WERI-Rb-1 (cell line): ENCODE measurements around the gene SWT1.
"Not testable (repeated sequence)": the region's sequence is repeated elsewhere in the genome, so short reads cannot be mapped to it uniquely, and the experiment has no call there.

ENCODE experiments used
- DNase-seq: peaks from one replicate; pipeline ENCODE4 v3.0.0-alpha.2; 2020
- H3K27ac ChIP-seq: fragments of 250-450 bp; sonication (Bioruptor Pico); 2 replicates; pipeline ENCODE4 v1.5.1; 2020; ENCODE audit warnings: mild to moderate bottlenecking, moderate library complexity
- H3K27me3 ChIP-seq: fragments of 250-450 bp; sonication (Bioruptor Pico); 2 replicates; pipeline ENCODE4 v1.5.1; 2021; ENCODE audit warnings: mild to moderate bottlenecking, low read depth, moderate library complexity; ENCODE audit not compliant: insufficient read depth, severe bottlenecking
- H3K36me3 ChIP-seq: fragments of 250-450 bp; sonication (Bioruptor Pico); 2 replicates; pipeline ENCODE4 v1.5.1; 2020; ENCODE audit warnings: mild to moderate bottlenecking, moderate library complexity
- H3K4me3 ChIP-seq: 2 replicates; pipeline ENCODE4 v1.5.1; 2011; ENCODE audit warnings: low read depth, mild to moderate bottlenecking, control low read depth, low read length
- H3K9me3 ChIP-seq: fragments of 250-450 bp; sonication (Bioruptor Pico); 2 replicates; pipeline ENCODE4 v1.5.1; 2021; ENCODE audit warnings: mild to moderate bottlenecking, moderate library complexity; ENCODE audit not compliant: severe bottlenecking
- TF ChIP-seq, protein P1 (sequence below): IDR thresholded peaks from 2 replicates; pipeline ENCODE4 v1.5.1; 2011; ENCODE audit warnings: low read depth, mild to moderate bottlenecking, control low read depth, inconsistent platforms, low read length

SWT1 gene

DNA sequence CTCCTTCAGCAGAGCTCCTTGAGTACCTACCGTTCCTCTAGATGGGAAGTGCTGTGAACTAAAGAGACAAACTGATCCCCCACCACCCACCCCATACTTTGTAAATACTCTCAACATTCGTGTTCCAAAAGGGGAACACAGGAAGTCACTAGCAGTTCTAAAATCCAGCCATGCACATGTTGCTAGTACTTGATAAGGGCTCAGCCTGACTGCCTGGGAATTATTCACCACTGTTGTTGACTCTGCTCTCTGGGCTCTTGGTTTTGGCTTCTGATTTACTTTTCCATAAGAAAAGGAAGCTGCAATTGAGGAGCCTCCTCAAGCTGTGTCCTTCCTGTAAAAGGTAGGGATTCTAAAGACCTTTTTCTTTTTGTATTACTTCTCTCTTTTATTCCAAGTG, 92.6 kb downstream of the SWT1 start:
- Histone ChIP-seq H3K4me3 (no peak overlapping the region), H3K36me3 (no peaks in the 10 kb centered on the region), H3K27ac (no peak overlapping the region), H3K9me3 (no peaks in the 10 kb centered on the region), H3K27me3 (peaks cover 15% of the 10 kb centered on the region)
- no peak for DNase-seq
- TF ChIP-seq, protein P1, sequence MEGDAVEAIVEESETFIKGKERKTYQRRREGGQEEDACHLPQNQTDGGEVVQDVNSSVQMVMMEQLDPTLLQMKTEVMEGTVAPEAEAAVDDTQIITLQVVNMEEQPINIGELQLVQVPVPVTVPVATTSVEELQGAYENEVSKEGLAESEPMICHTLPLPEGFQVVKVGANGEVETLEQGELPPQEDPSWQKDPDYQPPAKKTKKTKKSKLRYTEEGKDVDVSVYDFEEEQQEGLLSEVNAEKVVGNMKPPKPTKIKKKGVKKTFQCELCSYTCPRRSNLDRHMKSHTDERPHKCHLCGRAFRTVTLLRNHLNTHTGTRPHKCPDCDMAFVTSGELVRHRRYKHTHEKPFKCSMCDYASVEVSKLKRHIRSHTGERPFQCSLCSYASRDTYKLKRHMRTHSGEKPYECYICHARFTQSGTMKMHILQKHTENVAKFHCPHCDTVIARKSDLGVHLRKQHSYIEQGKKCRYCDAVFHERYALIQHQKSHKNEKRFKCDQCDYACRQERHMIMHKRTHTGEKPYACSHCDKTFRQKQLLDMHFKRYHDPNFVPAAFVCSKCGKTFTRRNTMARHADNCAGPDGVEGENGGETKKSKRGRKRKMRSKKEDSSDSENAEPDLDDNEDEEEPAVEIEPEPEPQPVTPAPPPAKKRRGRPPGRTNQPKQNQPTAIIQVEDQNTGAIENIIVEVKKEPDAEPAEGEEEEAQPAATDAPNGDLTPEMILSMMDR, result no peak

DNA sequence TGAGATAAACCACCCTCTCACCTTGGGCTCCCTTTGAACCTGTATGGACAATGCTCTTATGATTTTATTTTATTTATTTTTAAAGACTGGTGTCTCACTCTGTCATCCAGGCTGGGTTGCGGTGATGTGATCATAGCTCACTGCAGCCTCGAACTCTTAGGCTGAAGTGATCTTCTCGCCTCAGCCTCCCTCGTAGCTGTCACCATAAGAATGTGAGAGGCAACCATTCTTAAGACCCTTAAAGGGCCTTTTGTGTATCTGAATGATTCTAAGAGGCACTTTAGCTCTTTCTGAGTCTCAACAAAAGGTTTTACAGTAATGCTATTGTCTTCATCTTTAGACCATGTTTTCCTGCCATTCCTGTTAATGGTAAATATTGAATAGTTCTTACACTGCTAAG, 93.1 kb downstream of the SWT1 start:
- no peaks in the 10 kb centered on the region for H3K36me3 ChIP-seq
- no peak for DNase-seq
- H3K4me3 ChIP-seq, result no peak overlapping the region
- peaks cover 15% of the 10 kb centered on the region for H3K27me3 ChIP-seq
- no peaks in the 10 kb centered on the region for H3K9me3 ChIP-seq
- no peak overlapping the region for H3K27ac ChIP-seq
- TF ChIP-seq, protein P1, result no peak

DNA sequence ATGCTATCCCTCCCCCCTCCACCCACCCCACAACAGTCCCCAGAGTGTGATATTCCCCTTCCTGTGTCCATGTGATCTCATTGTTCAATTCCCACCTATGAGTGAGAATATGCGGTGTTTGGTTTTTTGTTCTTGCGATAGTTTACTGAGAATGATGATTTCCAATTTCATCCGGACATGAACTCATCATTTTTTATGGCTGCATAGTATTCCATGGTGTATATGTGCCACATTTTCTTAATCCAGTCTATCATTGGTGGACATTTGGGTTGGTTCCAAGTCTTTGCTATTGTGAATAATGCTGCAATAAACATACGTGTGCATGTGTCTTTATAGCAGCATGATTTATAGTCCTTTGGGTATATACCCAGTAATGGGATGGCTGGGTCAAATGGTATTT, 95.0 kb downstream of the SWT1 start:
- not testable (repeated sequence) for H3K4me3 ChIP-seq, H3K9me3 ChIP-seq, DNase-seq, H3K36me3 ChIP-seq, H3K27ac ChIP-seq
- peaks cover 15% of the 10 kb centered on the region for H3K27me3 ChIP-seq

DNA sequence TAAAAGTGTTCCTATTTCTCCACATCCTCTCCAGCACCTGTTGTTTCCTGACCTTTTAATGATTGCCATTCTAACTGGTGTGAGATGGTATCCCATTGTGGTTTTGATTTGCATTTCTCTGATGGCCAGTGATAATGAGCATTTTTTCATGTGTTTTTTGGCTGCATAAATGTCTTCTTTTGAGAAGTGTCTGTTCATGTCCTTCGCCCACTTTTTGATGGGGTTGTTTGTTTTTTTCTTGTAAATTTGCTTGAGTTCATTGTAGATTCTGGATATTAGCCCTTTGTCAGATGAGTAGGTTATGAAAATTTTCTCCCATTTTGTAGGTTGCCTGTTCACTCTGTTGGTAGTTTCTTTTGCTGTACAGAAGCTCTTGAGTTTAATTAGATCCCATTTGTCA, 95.4 kb downstream of the SWT1 start:
- not testable (repeated sequence) for H3K27ac ChIP-seq, H3K9me3 ChIP-seq, DNase-seq, H3K36me3 ChIP-seq, H3K4me3 ChIP-seq
- peaks cover 15% of the 10 kb centered on the region for H3K27me3 ChIP-seq

DNA sequence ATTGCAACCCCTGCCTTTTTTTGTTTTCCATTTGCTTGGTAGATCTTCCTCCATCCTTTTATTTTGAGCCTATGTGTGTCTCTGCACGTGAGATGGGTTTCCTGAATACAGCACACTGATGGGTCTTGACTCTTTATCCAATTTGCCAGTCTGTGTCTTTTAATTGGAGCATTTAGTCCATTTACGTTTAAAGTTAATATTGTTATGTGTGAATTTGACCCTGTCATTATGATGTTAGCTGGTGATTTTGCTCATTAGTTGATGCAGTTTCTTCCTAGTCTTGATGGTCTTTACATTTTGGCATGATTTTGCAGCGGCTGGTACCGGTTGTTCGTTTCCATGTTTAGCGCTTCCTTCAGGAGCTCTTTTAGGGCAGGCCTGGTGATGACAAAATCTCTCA, 98.6 kb downstream of the SWT1 start:
- not testable (repeated sequence) for H3K27ac ChIP-seq, DNase-seq, H3K9me3 ChIP-seq, H3K4me3 ChIP-seq, H3K27me3 ChIP-seq, H3K36me3 ChIP-seq

DNA sequence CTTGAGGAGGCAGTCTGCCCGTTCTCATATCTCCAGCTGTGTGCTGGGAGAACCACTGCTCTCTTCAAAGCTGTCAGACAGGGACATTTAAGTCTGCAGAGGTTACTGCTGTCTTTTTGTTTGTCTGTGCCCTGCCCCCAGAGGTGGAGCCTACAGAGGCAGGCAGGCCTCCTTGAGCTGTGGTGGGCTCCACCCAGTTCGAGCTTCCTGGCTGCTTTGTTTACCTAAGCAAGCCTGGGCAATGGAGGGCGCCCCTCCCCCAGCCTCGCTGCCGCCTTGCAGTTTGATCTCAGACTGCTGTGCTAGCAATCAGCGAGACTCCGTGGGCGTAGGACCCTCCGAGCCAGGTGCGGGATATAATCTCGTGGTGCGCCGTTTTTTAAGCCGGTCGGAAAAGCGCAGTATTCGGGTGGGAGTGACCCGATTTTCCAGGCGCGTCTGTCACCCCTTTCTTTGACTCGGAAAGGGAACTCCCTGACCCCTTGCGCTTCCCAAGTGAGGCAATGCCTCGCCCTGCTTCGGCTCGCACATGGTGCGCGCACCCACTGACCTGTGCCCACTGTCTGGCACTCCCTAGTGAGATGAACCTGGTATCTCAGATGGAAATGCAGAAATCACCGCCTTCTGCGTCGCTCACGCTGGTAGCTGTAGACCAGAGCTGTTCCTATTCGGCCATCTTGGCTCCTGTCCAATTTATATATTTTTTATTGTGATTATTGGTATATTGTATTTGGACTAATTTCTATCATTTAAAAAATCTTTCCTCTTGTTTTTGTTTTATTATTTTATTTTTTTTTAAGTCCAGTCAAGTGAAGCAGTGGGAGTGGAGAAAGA, 100.4 kb downstream of the SWT1 start:
- not testable (repeated sequence) for H3K27me3 ChIP-seq, H3K9me3 ChIP-seq, H3K4me3 ChIP-seq, DNase-seq, H3K36me3 ChIP-seq, H3K27ac ChIP-seq

DNA sequence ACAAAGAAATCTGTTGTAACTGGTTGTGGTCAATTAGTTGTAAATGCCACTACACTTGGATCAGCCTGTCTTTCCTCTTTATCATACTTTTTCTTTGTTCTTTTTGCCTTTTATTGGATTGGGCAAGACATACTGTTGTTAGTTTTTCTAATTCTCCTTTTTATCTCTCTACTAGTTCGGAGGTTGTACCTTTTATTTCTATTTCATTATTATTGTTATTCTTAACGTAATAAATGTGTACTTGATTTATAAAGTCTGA, 100.9 kb downstream of the SWT1 start:
- Histone ChIP-seq H3K9me3 (no peaks in the 10 kb centered on the region), H3K27ac (no peak overlapping the region), H3K4me3 (no peak overlapping the region), H3K36me3 (no peaks in the 10 kb centered on the region), H3K27me3 (no peaks in the 10 kb centered on the region)
- TF ChIP-seq, protein P1, result no peak
- DNase-seq, result no peak

DNA sequence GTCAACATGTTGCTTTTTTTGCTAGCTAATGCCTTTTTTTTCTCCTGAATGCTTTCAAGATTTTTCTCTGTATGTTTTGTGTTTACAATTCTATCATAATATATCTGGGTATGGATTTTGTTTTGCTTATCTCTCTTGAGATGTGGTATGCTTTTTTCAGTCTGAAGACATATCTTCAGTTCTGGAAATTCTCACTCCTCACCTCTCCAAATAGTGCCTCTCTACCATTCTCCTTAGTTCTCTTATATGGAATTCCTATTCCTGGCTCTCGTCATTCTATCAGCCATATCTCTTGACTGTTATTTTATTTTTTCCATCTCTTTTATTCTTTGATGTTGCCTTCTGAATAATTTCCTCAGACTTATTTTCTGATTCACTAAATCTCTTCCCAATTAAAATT, 101.7 kb downstream of the SWT1 start:
- TF ChIP-seq, protein P1, result no peak
- Histone ChIP-seq H3K36me3 (no peaks in the 10 kb centered on the region), H3K4me3 (no peak overlapping the region), H3K27me3 (no peaks in the 10 kb centered on the region), H3K27ac (no peak overlapping the region), H3K9me3 (no peaks in the 10 kb centered on the region)
- no peak for DNase-seq
